Activated CD8-positive, alpha-beta memory T cell treated with anti-CD3 and anti-CD28 coated beads, Interleukin-2, amount 10 ng/mL, durations not matched to agents 7 days and 5 days (primary cell): ENCODE data around the gene NTM. TPM values are rescaled to one million over a fixed set of nuclear protein-coding genes. Genes with fewer than 3 reads are reported as not detected.

Source experiments
- ATAC-seq: fragments of 150-1000 bp; cut with Tn5 transposase; one replicate; pipeline ENCODE4 v1.10.0; 2021; ENCODE audit warnings: moderate library complexity
- CTCF ChIA-PET: fragments of 350-600 bp; sonication (Branson Sonifier 250); formaldehyde crosslinking; loops from one replicate; lab custom pipeline; 2021; ENCODE audit warnings: antibody characterized with exemption; lab: Charles Lee
- DNase-seq: peaks from one replicate; pipeline ENCODE4 v3.0.0-alpha.2; 2020
- H3K27ac Mint-ChIP-seq: one replicate; pipeline ENCODE4 v1.8.0; 2021; ENCODE audit warnings: mild to moderate bottlenecking, mixed read lengths
- H3K27me3 Mint-ChIP-seq: one replicate; pipeline ENCODE4 v1.8.0; 2021; ENCODE audit warnings: mixed read lengths
- H3K36me3 Mint-ChIP-seq: one replicate; pipeline ENCODE4 v1.8.0; 2021; ENCODE audit warnings: mild to moderate bottlenecking, mixed read lengths
- H3K4me1 Mint-ChIP-seq: one replicate; pipeline ENCODE4 v1.8.0; 2021; ENCODE audit warnings: mixed read lengths
- H3K4me3 Mint-ChIP-seq: one replicate; pipeline ENCODE4 v1.8.0; 2021; ENCODE audit warnings: mild to moderate bottlenecking, moderate library complexity, mixed read lengths
- H3K9me3 Mint-ChIP-seq: one replicate; pipeline ENCODE4 v1.8.0; 2022; ENCODE audit warnings: low read depth, mixed read lengths
- total RNA-seq, 2 experiments: library from RNA; stranded (reverse); gene quantifications; one replicate each; pipeline ENCODE4 v1.2.3, GENCODE V29; 2021

The NTM gene
- total RNA-seq, 2 experiments from 2014 or later = not detected

DNA sequence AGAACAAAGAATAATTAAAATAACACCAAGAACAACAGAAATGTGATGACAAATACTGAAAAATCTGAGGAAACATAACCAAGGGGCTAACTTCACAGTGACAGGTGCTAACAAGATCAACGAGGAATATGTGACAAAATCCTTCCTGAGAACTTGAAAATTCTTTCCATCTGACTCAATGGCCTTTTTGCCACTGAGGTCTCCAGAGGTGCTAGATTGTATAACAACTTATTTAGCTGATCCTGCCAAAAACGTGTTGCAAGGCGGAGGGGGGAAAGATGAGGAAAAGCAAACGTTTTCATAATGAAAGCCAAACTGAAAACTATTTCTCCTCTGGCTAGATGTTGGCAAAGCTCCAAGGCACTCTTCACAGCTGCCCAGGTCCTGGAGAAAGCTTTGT, 364.5 kb downstream of the NTM start:
- no peaks in the 10 kb centered on the region for H3K36me3 Mint-ChIP-seq
- no peak for ATAC-seq
- peaks cover 2% of the 10 kb centered on the region for H3K27me3 Mint-ChIP-seq

DNA sequence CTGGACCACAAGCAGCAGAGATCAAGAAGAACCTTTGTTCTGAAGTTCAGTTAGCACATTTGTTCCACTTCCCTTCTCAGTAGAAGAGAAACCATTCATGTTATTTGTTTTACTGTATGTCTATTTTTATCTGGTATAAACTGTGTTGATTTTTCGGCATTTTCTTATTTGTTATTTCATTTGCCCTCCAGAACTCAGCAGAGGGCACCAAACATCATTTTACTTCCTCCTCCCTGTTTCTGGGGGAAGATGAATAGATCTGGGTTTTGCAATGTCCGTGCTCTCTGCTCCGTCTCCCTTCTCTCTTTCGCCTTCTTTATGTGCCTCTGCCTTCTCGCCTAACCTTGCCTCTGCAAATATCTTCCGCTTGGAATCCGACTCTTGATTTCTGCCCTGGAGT, 366.9 kb downstream of the NTM start:
- no peaks in the 10 kb centered on the region for H3K4me1 Mint-ChIP-seq
- no peaks in the 10 kb centered on the region for H3K36me3 Mint-ChIP-seq
- no peaks in the 10 kb centered on the region for H3K9me3 Mint-ChIP-seq
- H3K27ac Mint-ChIP-seq = no peak overlapping the region
- peaks cover 2% of the 10 kb centered on the region for H3K27me3 Mint-ChIP-seq
- no peak for DNase-seq
- no peak for ATAC-seq
- CTCF ChIA-PET = no interaction called here
- no peak overlapping the region for H3K4me3 Mint-ChIP-seq

More for the DNA sequence above, 364.5 kb downstream of the NTM start:
- no peak overlapping the region for H3K27ac Mint-ChIP-seq
- no peak overlapping the region for H3K4me3 Mint-ChIP-seq
- DNase-seq = no peak
- CTCF ChIA-PET = interaction anchor here (1.2 kb wide), 1 partner anchor 14 kb away, joined by 3 read pairs; no protein-coding TSS in a partner anchor
- H3K9me3 Mint-ChIP-seq = no peaks in the 10 kb centered on the region
- H3K4me1 Mint-ChIP-seq = no peaks in the 10 kb centered on the region

DNA sequence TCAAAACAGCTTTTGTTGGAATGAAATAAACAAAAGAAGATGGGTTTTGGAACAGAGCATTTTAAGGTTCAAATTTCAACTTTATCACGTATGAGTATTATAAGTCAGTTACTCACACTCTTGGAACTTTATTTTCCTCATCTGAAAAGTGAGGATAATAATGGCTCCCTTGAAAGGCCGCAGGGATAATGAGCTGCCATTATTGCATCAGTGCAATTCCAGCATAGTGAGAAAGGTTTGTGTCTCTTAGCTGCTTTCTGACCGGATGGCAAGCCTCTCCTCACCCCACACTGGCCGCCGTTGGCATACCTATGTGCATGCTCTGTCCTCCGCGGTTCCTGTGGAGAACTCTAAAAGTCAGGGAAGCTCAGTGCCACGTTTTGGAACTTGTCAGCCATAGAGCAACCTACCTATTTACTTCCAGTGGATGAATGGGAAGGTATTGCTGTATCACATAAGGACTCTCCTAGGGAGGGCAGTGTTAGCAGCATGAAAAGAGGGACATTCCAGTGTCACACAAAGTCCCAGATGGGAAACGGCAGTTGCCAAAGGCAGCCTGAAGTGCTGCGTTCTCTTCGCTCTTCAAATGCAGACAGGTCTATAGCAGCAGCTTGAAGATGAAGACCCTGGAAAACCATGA, 368.9 kb downstream of the NTM start:
- Mint-ChIP-seq H3K27ac (no peak overlapping the region), H3K4me3 (no peak overlapping the region), H3K9me3 (no peaks in the 10 kb centered on the region), H3K27me3 (peaks cover 2% of the 10 kb centered on the region), H3K4me1 (no peaks in the 10 kb centered on the region), H3K36me3 (no peaks in the 10 kb centered on the region)
- ATAC-seq (no peak), DNase-seq (no peak)
- CTCF ChIA-PET = interaction anchor here (1.2 kb wide), 1 partner anchor 9 kb away, joined by 6 read pairs; no protein-coding TSS in a partner anchor

DNA sequence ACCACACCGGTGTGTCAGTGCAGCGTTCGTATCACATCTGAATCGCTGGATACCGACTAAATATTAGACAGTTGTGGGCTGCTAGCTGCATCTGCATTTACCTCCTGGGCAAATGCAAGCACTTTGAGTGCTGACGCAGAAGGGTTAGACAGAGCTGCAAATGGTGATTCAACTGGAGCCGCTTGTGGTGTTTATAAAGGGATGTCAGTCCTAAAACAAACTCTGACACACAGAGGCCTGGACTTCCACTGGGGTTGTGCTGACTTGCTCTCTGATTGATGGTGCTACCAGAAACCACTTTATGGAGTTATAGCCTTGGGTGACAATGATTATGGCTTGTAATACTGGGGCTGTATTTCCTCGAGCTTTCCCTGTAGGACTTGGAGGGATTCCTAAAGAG, 374.4 kb downstream of the NTM start:
- CTCF ChIA-PET = no interaction called here
- Mint-ChIP-seq H3K36me3 (no peaks in the 10 kb centered on the region), H3K4me1 (no peaks in the 10 kb centered on the region), H3K27ac (no peak overlapping the region), H3K9me3 (no peaks in the 10 kb centered on the region), H3K4me3 (no peak overlapping the region), H3K27me3 (no peaks in the 10 kb centered on the region)
- DNase-seq (no peak), ATAC-seq (no peak)

DNA sequence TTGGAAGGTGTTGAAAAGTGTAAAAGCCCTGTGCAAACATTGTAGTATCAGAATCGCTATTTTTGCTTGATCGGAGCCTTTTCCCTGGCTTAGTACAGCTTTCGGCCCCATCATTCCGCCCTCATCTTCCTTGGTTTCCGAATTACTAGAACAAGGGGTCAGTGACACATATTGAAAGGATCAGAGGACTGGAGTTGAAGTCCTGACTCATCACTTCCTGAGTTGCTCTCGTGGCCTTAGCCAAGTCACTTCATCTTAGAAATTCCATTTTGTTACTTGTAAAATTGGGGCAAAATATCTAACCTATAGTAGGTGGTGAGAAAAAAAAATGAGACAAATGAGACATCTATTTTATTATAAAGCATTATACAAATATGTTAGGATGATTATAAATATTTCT, 375.0 kb downstream of the NTM start:
- DNase-seq (no peak), ATAC-seq (no peak)
- H3K9me3 Mint-ChIP-seq = no peaks in the 10 kb centered on the region
- H3K4me3 Mint-ChIP-seq = no peak overlapping the region
- no peak overlapping the region for H3K27ac Mint-ChIP-seq
- no peaks in the 10 kb centered on the region for H3K36me3 Mint-ChIP-seq
- no peaks in the 10 kb centered on the region for H3K27me3 Mint-ChIP-seq
- CTCF ChIA-PET = interaction anchor here (1.6 kb wide), 1 partner anchor 386 kb away, joined by 3 read pairs; no protein-coding TSS in a partner anchor
- H3K4me1 Mint-ChIP-seq = no peaks in the 10 kb centered on the region

DNA sequence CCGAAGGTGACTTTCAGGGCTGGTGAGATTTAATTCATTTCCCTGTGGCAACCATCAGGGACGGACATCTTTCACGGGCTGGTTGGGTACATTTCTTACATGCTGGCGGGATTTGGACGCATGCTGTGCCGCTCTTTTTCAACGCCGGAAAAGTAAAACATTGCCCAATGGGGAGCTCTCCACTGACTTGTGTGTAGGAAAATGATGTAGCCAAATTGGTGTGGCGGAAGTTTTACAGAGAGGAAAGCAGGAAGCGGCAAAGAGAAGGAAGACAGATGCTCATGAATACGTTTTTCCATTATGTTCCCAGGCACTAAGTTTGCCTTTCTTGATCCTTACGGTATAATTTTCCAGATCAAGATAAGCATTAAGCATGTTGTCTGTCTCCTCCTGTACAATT, 375.8 kb downstream of the NTM start:
- DNase-seq (no peak), ATAC-seq (no peak)
- H3K27me3 Mint-ChIP-seq = no peaks in the 10 kb centered on the region
- no peak overlapping the region for H3K27ac Mint-ChIP-seq
- H3K4me1 Mint-ChIP-seq = no peaks in the 10 kb centered on the region
- H3K36me3 Mint-ChIP-seq = no peaks in the 10 kb centered on the region
- CTCF ChIA-PET = interaction anchor here (1.6 kb wide), 1 partner anchor 386 kb away, joined by 3 read pairs; no protein-coding TSS in a partner anchor
- H3K9me3 Mint-ChIP-seq = no peaks in the 10 kb centered on the region
- H3K4me3 Mint-ChIP-seq = no peak overlapping the region

DNA sequence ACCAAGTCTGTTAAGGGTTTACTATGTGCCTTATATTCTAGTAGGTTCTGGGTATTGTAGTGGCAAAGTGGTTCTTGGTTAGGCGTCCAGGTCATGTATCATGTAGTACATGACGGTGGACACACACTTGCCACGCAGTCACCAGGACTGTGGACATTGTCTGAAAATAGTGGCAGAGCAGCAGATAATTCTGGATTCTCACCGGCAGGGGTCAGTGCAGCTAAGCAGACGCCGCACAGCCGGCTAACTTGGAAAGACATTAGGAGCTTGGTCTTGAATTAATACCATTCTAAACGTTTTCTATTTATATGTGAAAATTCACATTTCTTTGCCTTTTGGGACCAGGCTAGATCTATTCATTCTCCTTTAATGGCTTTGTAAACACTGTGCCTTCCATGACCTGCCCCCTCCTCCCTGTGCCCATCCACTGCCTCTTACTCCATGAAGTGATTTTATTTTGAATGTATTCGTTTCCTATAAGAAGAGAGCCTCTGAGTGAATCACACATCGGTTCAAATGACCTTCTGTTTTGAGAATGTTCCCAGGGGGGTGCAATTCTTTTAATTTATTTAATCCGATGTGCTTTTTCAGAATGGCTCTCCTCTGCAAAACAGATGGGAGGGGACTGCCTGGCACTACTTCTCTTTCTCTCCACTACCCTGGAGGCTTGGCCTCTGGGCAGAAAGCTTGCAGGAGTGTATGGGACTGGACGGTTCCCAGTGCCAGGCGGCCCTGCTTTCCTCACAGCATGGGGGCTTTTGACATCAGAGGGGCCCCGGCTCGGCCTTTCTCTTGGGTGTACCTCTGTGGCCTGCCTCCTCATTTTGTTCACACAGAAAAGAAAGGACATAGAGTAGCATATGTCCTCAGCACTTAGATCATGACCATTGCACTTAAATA, 378.0 kb downstream of the NTM start:
- no peak overlapping the region for H3K27ac Mint-ChIP-seq
- DNase-seq = peak; percentile 46
- no peak for ATAC-seq
- no peak overlapping the region for H3K4me3 Mint-ChIP-seq
- CTCF ChIA-PET = interaction anchor here (0.9 to 1.6 kb wide), 11 partner anchors 9 to 1193 kb away, joined by 3 to 6 read pairs (median 3); no protein-coding TSS in a partner anchor
- no peaks in the 10 kb centered on the region for H3K36me3 Mint-ChIP-seq
- no peaks in the 10 kb centered on the region for H3K27me3 Mint-ChIP-seq
- H3K4me1 Mint-ChIP-seq = no peaks in the 10 kb centered on the region
- peaks cover 3% of the 10 kb centered on the region for H3K9me3 Mint-ChIP-seq

DNA sequence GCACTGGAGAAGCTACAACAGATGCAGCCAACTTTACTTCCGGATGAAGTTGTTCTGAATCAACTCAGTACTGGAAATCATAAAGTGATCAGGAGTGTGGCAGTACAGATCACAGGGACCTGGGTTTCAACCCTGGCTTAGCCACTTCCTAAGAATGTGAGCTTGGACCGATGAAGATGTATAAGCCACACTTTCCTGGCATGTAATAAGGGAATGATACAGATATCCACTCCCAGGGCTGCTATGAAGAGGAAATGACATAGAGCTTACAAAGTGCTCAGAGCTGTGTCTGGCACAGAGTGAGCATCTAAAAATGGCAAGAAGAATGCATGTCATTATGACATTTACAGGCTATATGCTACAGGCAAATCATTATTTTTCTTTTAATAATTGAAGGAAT, 378.7 kb downstream of the NTM start:
- no peaks in the 10 kb centered on the region for H3K4me1 Mint-ChIP-seq
- H3K27me3 Mint-ChIP-seq = no peaks in the 10 kb centered on the region
- CTCF ChIA-PET = interaction anchor here (0.9 to 1.4 kb wide), 6 partner anchors 9 to 286 kb away, joined by 3 to 4 read pairs (median 3); no protein-coding TSS in a partner anchor

DNA sequence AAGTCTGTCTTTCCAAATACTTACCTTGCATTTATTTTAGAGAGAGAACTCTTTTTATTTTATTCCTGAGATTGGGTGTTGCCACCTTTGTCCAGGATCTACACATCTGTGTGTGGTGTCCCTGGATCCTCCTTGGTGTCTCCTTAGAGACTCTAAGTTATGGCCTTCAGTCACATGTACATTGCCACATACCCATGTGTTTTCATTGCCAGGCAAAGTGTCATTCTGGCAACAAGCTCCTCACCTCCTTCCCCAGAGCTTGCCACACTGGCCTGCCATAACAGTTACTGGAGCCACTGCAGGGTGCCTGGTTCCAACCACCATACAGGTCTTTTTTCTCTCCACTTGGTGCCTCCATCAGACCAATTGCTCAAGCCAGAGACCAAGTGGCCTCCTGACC, 379.7 kb downstream of the NTM start:
- H3K4me1 Mint-ChIP-seq = no peaks in the 10 kb centered on the region
- H3K27ac Mint-ChIP-seq = no peak overlapping the region
- DNase-seq = no peak
- peaks cover 3% of the 10 kb centered on the region for H3K9me3 Mint-ChIP-seq
- no peak for ATAC-seq
- CTCF ChIA-PET = no interaction called here
- no peak overlapping the region for H3K4me3 Mint-ChIP-seq
- no peaks in the 10 kb centered on the region for H3K36me3 Mint-ChIP-seq
- no peaks in the 10 kb centered on the region for H3K27me3 Mint-ChIP-seq

More for the DNA sequence above, 378.7 kb downstream of the NTM start:
- ATAC-seq = no peak
- Mint-ChIP-seq H3K9me3 (peaks cover 3% of the 10 kb centered on the region), H3K27ac (no peak overlapping the region), H3K4me3 (no peak overlapping the region), H3K36me3 (no peaks in the 10 kb centered on the region)
- DNase-seq = no peak

DNA sequence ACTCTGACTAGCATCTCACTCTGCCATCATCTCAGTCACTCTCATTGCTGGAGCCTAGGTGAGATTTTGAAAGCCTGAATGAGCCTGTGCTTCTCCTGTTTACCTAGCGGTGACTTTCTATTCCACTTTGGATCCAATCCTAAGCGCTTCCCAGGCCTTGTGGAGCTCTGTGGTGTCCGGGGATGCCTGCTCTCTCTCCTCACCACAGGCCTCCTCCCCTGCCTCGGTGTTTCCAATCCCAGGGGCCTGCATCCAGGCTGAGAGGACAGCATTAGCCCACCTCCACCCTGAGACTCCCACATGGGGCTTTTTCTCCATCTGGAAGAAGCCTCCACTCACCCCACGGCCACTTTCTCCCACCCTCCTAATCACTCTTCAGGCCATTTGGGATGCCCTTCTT, 380.3 kb downstream of the NTM start:
- no peak for DNase-seq
- Mint-ChIP-seq H3K27ac (no peak overlapping the region), H3K9me3 (peaks cover 3% of the 10 kb centered on the region), H3K4me1 (no peaks in the 10 kb centered on the region), H3K4me3 (no peak overlapping the region), H3K36me3 (no peaks in the 10 kb centered on the region), H3K27me3 (no peaks in the 10 kb centered on the region)
- ATAC-seq = no peak
- CTCF ChIA-PET = no interaction called here

DNA sequence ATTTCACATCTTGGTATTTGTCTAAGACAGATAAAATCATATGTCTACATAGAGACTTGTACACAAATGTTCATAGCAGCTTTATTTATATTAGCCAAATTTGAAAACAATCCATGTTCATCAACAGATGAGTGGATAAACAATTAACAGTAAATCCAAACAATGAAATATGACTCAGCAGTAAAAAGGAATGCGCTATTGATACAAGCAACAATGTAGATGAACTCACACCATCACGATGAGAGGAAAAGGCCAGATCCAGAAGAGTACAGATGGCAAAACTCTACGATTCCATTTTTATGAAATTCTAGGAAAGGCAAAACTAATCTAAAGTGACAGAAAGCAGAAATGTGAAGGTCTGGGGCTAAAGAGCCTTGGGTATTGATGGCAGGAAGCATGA, 384.3 kb downstream of the NTM start:
- no peaks in the 10 kb centered on the region for H3K36me3 Mint-ChIP-seq
- no peaks in the 10 kb centered on the region for H3K4me1 Mint-ChIP-seq
- CTCF ChIA-PET = no interaction called here
- DNase-seq (no peak), ATAC-seq (no peak)
- H3K9me3 Mint-ChIP-seq = peaks cover 3% of the 10 kb centered on the region
- H3K27ac Mint-ChIP-seq = no peak overlapping the region
- H3K27me3 Mint-ChIP-seq = no peaks in the 10 kb centered on the region
- H3K4me3 Mint-ChIP-seq = no peak overlapping the region

DNA sequence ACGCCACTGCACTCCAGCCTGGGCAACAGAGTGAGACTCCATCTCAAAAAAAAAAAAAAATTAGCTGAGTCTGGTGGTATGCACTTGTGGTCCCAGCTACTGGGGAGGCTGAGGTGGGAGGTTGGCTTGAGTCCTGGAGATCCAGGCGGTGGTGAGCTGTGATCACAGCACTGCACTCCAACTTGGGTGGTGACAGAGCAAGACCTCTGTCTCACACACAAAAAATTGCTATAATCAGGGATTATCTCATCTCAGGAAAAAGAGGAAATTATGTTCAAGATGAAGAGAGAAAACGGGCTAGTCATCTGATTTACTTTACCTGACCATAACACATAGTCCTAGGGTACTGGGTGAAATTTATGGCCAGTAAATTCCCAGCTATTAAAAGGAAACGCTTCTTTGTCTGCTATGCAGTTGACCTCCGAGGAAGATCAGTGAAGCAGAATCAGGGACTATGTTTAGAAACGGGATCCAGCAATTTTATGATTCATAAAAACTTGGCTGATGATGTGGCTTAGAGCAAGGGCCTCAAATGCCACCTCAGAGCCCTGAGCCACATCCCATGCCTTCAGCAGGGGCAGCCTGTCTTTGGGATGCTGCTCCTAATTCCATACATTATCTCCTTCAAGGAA, 386.2 kb downstream of the NTM start:
- H3K4me1 Mint-ChIP-seq = no peaks in the 10 kb centered on the region
- no peak for ATAC-seq
- CTCF ChIA-PET = no interaction called here
- H3K36me3 Mint-ChIP-seq = no peaks in the 10 kb centered on the region
- no peak for DNase-seq
- no peak overlapping the region for H3K27ac Mint-ChIP-seq
- H3K9me3 Mint-ChIP-seq = peaks cover 2% of the 10 kb centered on the region
- no peaks in the 10 kb centered on the region for H3K27me3 Mint-ChIP-seq
- no peak overlapping the region for H3K4me3 Mint-ChIP-seq

DNA sequence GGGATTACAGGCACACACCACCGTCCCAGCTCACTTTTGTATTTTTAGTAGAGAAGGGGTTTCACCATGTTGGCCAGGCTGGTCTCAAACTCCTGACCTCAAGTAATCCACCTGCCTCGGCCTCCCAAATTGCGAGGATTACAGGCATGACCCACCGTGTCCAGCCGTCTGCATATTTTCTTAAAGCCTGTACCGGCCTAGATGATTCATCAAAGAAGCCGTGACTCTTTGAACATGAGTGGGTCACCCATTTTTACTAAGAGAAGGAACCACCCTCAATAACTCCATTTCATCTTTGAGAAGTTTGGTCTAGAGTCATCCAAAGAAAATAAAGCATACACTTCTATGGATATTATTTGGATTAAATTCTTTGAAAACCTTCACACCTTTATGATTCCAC, 388.3 kb downstream of the NTM start:
- Mint-ChIP-seq H3K27me3 (no peaks in the 10 kb centered on the region), H3K4me3 (no peak overlapping the region), H3K4me1 (no peaks in the 10 kb centered on the region), H3K36me3 (no peaks in the 10 kb centered on the region), H3K9me3 (no peaks in the 10 kb centered on the region), H3K27ac (no peak overlapping the region)
- CTCF ChIA-PET = no interaction called here
- ATAC-seq (no peak), DNase-seq (no peak)
